HepG2 (cell line): ENCODE measurements around the gene HECTD1. TPM values are rescaled to one million over a fixed set of nuclear protein-coding genes. Genes with fewer than 3 reads are reported as not detected.

Experiments
- ASH2L ChIP-seq: fragments of 300-600, 200-600 bp; sonication (generic); IDR thresholded peaks from 2 replicates; pipeline ENCODE4 v1.7.0; 2017; ENCODE audit warnings: low read depth, mild to moderate bottlenecking, moderate library complexity, mixed read lengths, low read length; ENCODE audit not compliant: insufficient read length
- ATF6 ChIP-seq: sonication (generic); formaldehyde crosslinking; conservative IDR thresholded peaks from 2 replicates; pipeline ENCODE4 v1.4.0; 2020; ENCODE audit warnings: missing genetic modification reagents
- E2F2 ChIP-seq: sonication (generic); formaldehyde crosslinking; IDR thresholded peaks from 2 replicates; pipeline ENCODE4 v1.4.0; 2020; ENCODE audit warnings: missing genetic modification reagents, borderline replicate concordance
- MAFG ChIP-seq: sonication (generic); formaldehyde crosslinking; IDR thresholded peaks from 2 replicates; pipeline ENCODE4 v1.5.1; 2020; ENCODE audit warnings: mild to moderate bottlenecking, missing genetic modification reagents
- RXRB ChIP-seq: IDR thresholded peaks from 2 replicates; pipeline ENCODE4 v1.6.1; 2016; ENCODE audit warnings: borderline replicate concordance, missing genetic modification reagents, missing compliant biosample characterization
- ZFP1 ChIP-seq: IDR thresholded peaks from 2 replicates; pipeline ENCODE4 v1.6.1; 2016
- ZHX2 ChIP-seq, 2 experiments: sonication (generic) in 1 of 2; formaldehyde crosslinking in 1 of 2; IDR thresholded peaks; 2 replicates each; pipeline versions ENCODE4 v1.6.1 to v1.9.0; 2014 to 2022; ENCODE audit warnings: antibody characterized with exemption in 1 of 2, borderline replicate concordance in 1 of 2, inconsistent platforms in 1 of 2, low read depth in 1 of 2, missing genetic modification reagents in 1 of 2
- ZNF512 ChIP-seq: sonication (generic); formaldehyde crosslinking; IDR thresholded peaks from 2 replicates; pipeline ENCODE4 v1.4.0; 2020; ENCODE audit warnings: mild to moderate bottlenecking, missing genetic modification reagents
- ZNF691 ChIP-seq: sonication (generic); formaldehyde crosslinking; IDR thresholded peaks from 2 replicates; pipeline ENCODE4 v1.4.0; 2020; ENCODE audit warnings: missing genetic modification reagents, low read depth, mild to moderate bottlenecking, borderline replicate concordance
- ZNF784 ChIP-seq: sonication (generic); formaldehyde crosslinking; IDR thresholded peaks from 2 replicates; pipeline ENCODE4 v1.5.1; 2020; ENCODE audit warnings: missing genetic modification reagents, mild to moderate bottlenecking, borderline replicate concordance
- polyA plus RNA-seq, 8 experiments: library from polyadenylated mRNA; depleted of rRNA in 3 of 8; stranded (reverse) in 7 of 8; unstranded in 1 of 8; fragments of >200 nt; fragmentation: Illumina TruSeq in 4 of 8; extraction: Trizol in 4 of 8; gene quantifications; 2 replicates each; pipeline versions ENCODE4 v1.2.1 to v1.2.3, GENCODE V29; 2011 to 2016; ENCODE audit warnings: low read depth in 4 of 8, missing spikeins in 1 of 8, mixed read lengths in 1 of 8; ENCODE audit not compliant: insufficient read depth in 1 of 8
- total RNA-seq, 5 experiments: library from RNA; depleted of rRNA; stranded (reverse); fragments of >200 nt; fragmentation: Illumina TruSeq; extraction: Trizol; gene quantifications; 2 replicates each; pipeline ENCODE4 v1.2.3, GENCODE V29; 2016; ENCODE audit warnings: low read depth in 1 of 5

Gene HECTD1
- total and polyA plus RNA-seq, 2 of the 13 experiments (the other 11 are each of a cell fraction or from before 2014, with no cell fraction given): 312 to 560 TPM

GRCh38 chr14:31229638-31230572 lies 22.3 kb upstream of the HECTD1 start (continued):
- peak; percentile 82; the same call in 1 of the 2 replicates for TF ChIP-seq E2F2
- TF ChIP-seq MAFG (CRISPR knock-in tag): no peak
- peak; percentile 99 for TF ChIP-seq ZFP1 (CRISPR knock-in tag)
- TF ChIP-seq ZHX2 (IDR thresholded peaks at IDR 0.05; ENCODE audit: low read depth): peak; percentile 94
- peak; percentile 79; the same call in 1 of the 2 replicates for TF ChIP-seq ZHX2 (CRISPR knock-in tag; IDR thresholded peaks at IDR 0.05; ENCODE audit: borderline replicate concordance)
- peak; percentile 99 for TF ChIP-seq ZNF691 (CRISPR knock-in tag)
- TF ChIP-seq RXRB: peak; percentile 100
- peak; percentile 100 for TF ChIP-seq ZNF784 (CRISPR knock-in tag)
- peak; percentile 96; the same call in 1 of the 2 replicates for TF ChIP-seq ATF6
- peak; percentile 99 for TF ChIP-seq ASH2L
- peak; percentile 91; the same call in 1 of the 2 replicates for TF ChIP-seq ZNF512 (CRISPR knock-in tag)
